Adrenal gland (tissue), 12 donors: ENCODE measurements around the gene NIN. TPM values are rescaled to one million over a fixed set of nuclear protein-coding genes. Genes with fewer than 3 reads are reported as not detected.

Experiments used
- DNase-seq, 7 donors: peaks; one replicate each; pipeline ENCODE4 v3.0.0-alpha.2; 2019 to 2020
- H3K27ac ChIP-seq, 5 donors: fragments of 200-600 bp; sonication (generic) in 4 of 5; 1 replicate in 3 of 5; 2 replicates in 2 of 5; pipeline versions ENCODE4 v1.5.1 to v1.8.0; 2016 to 2020; ENCODE audit warnings: mild to moderate bottlenecking in 1 of 5
- H3K27me3 ChIP-seq: fragments of 200-600 bp; 2 replicates; pipeline ENCODE4 v1.8.0; 2021
- H3K36me3 ChIP-seq, 2 donors: fragments of 200-600 bp; replicated peaks in 1 of 2; 1 replicate in 1 of 2; 2 replicates in 1 of 2; pipeline versions ENCODE4 v1.5.1 to v1.8.0; 2018 to 2022
- H3K4me1 ChIP-seq, 2 donors: fragments of 200-600 bp; replicated peaks in 1 of 2; 1 replicate in 1 of 2; 2 replicates in 1 of 2; pipeline versions ENCODE4 v1.5.1 to v1.8.0; 2018 to 2021
- H3K4me3 ChIP-seq, 4 donors: fragments of 200-600 bp; sonication (generic) in 3 of 4; one replicate each; pipeline ENCODE4 v1.5.1; 2016 to 2018
- H3K9me3 ChIP-seq, 3 donors: fragments of 200-600 bp; sonication (generic) in 1 of 3; replicated peaks in 1 of 3; 1 replicate in 2 of 3; 2 replicates in 1 of 3; pipeline versions ENCODE4 v1.5.1 to v1.8.0; 2016 to 2021
- CTCF ChIP-seq, 6 experiments: fragments of 450-650 bp in 4 of 6; fragments of 200-600 bp in 2 of 6; sonication (generic) in 1 of 6; IDR thresholded peaks; 1 replicate in 5 of 6; 2 replicates in 1 of 6; pipeline versions ENCODE4 v1.5.1 to v1.8.0; 2016 to 2021; ENCODE audit warnings: antibody characterized with exemption in 6 of 6, mild to moderate bottlenecking in 2 of 6, moderate library complexity in 1 of 6
- POLR2A ChIP-seq, 2 donors: fragments of 450-650 bp; IDR thresholded peaks; one replicate each; pipeline ENCODE4 v1.6.1; 2017; ENCODE audit warnings: antibody characterized with exemption in 2 of 2, mild to moderate bottlenecking in 2 of 2, moderate library complexity in 1 of 2
- WGBS, 4 donors: extraction: QIAGEN DNeasy Blood & Tissue Kit in 2 of 4; methylation state at CpG; one replicate each; pipeline versions ENCODE4 v1.1.5 to v1.1.7; 2013 to 2017; 5-methylcytosine and 5-hydroxymethylcytosine counted together
- intact Hi-C, 2 donors: fragments of 100-400 bp; cut with DNase I; formaldehyde crosslinking; loops; one replicate each; pipeline versions ENCODE4 v1.14.1 to v1.15.0; 2022 to 2023
- polyA plus RNA-seq, 3 donors: library from polyadenylated mRNA; stranded (reverse); fragments of 200-250 nt in 2 of 3; fragments of 350-450 nt in 1 of 3; fragmentation: Illumina TruSeq in 1 of 3; extraction: RNeasy Lipid Tissue Mini Kit (QIAGEN cat#74804) in 1 of 3; gene quantifications; one replicate each; pipeline ENCODE4 v1.2.3, GENCODE V29; 2013 to 2014
- total RNA-seq, 9 donors: library from RNA; depleted of rRNA in 4 of 9; stranded (reverse); fragments of >200 nt in 4 of 9; fragments of 120-200 nt in 1 of 9; fragmentation: NEBNext Ultra II Directional in 1 of 9; extraction: Animal tissue kit (Norgen Biotek cat#: 25700) in 1 of 9; gene quantifications; one replicate each; pipeline versions ENCODE4 v1.1.0 to v1.2.4, GENCODE V29; 2013 to 2023
- donor health status: healthy with polysubstance abuse.
- donor health status: Bipolar disorder and iron deficiency.
- donor health status: DM: yes; HTN: yes; CAD: no.
- donor health status: DM: no; HTN: no; CAD: no.
- donor health status: DM: no; HTN: no; CAD: no.
- donor health status: DM: yes; HTN: yes; CAD: no.

Gene NIN
- total and polyA plus RNA-seq, 12 donors: 3.0 to 66.1 (median 17.9) TPM

GRCh38 chr14:50796390-50796789 is 34.6 kb downstream of the NIN start:
- intact Hi-C loops: no loop called here
- H3K27ac ChIP-seq: no peak overlapping the region
- DNase-seq: no peak
- TF ChIP-seq POLR2A (IDR thresholded peaks at IDR 0.05) (no peak), CTCF (IDR thresholded peaks at IDR 0.05) (no peak)
- no peaks in the 10 kb centered on the region for H3K4me1 ChIP-seq
- no peaks in the 10 kb centered on the region for H3K27me3 ChIP-seq
- H3K9me3 ChIP-seq: no peaks in the 10 kb centered on the region
- no peak overlapping the region for H3K4me3 ChIP-seq
- WGBS, 4 donors: 83 to 86% (median 85%) methylated on average over 6 of the region's 6 CpGs
- no peaks in the 10 kb centered on the region for H3K36me3 ChIP-seq

GRCh38 chr14:50795909-50796308 is 35.1 kb downstream of the NIN start:
- Histone ChIP-seq H3K36me3 (no peaks in the 10 kb centered on the region), H3K27me3 (no peaks in the 10 kb centered on the region), H3K9me3 (no peaks in the 10 kb centered on the region), H3K27ac (no peak overlapping the region), H3K4me3 (no peak overlapping the region), H3K4me1 (no peaks in the 10 kb centered on the region)
- intact Hi-C loops: no loop called here
- WGBS, 4 donors: 88 to 91% (median 91%) methylated on average over 3 of the region's 3 CpGs
- no peak for TF ChIP-seq POLR2A (IDR thresholded peaks at IDR 0.05)
- no peak for TF ChIP-seq CTCF (IDR thresholded peaks at IDR 0.05)
- no peak for DNase-seq

- WGBS, 4 donors: 83 to 94% (median 91%) methylated on average over 7 of the region's 7 CpGs
- intact Hi-C loops: no loop called here
- no peak overlapping the region for H3K27ac ChIP-seq
- no peaks in the 10 kb centered on the region for H3K27me3 ChIP-seq
- no peaks in the 10 kb centered on the region for H3K4me1 ChIP-seq
- peaks cover 0 to 4% of the 10 kb centered on the region in 2 donors for H3K36me3 ChIP-seq
- no peak overlapping the region for H3K4me3 ChIP-seq
- TF ChIP-seq CTCF (IDR thresholded peaks at IDR 0.05) (no peak), POLR2A (IDR thresholded peaks at IDR 0.05) (no peak)
- no peak for DNase-seq
- no peaks in the 10 kb centered on the region for H3K9me3 ChIP-seq
Observed at GRCh38 chr14:50795142-50795541, 35.8 kb downstream of the NIN start.

- Histone ChIP-seq H3K4me3 (no peak overlapping the region), H3K4me1 (no peaks in the 10 kb centered on the region), H3K36me3 (peaks cover 0 to 5% of the 10 kb centered on the region in 2 donors), H3K9me3 (no peaks in the 10 kb centered on the region), H3K27ac (no peak overlapping the region), H3K27me3 (no peaks in the 10 kb centered on the region)
- WGBS, 4 donors: 89% methylated on average over 8 of the region's 8 CpGs
- DNase-seq: no peak
- intact Hi-C loops: no loop called here
- TF ChIP-seq CTCF (IDR thresholded peaks at IDR 0.05): no peak
- no peak for TF ChIP-seq POLR2A (IDR thresholded peaks at IDR 0.05)
Observed at GRCh38 chr14:50794068-50794645, 36.8 kb downstream of the NIN start.
